ENCODE measurements around the gene RUFY2. TPM values are rescaled to one million over a fixed set of nuclear protein-coding genes. Genes with fewer than 3 reads are reported as not detected.

Gene RUFY2
- total RNA-seq, 1 donor from 2014 or later = 24.6 TPM

- DNase-seq (ENCODE audit: low read depth) = no peak
Observed at GRCh38 chr10:68364101-68364886, 42.8 kb downstream of the RUFY2 start.

DNA sequence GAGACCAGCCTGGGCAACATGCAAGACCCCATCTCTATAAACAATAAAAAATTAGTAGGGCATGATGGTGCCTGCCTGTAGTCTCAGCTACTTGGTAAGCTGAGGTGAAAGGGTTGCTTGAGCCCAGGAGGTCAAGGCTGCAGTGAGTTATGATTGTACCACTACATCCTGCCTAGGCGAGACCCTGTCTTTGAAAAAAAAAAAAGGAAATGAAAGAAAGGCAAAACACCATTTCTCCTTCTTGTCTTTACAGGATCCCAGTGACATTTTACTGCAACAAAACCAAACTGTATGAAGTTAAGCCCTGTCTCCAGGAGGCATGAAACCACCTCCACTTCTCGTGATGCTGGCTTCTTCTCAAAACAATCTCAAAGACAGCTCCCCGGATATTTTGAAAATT lies 44.5 kb downstream of the RUFY2 start:
- no peak for DNase-seq (ENCODE audit: low read depth)

DNA sequence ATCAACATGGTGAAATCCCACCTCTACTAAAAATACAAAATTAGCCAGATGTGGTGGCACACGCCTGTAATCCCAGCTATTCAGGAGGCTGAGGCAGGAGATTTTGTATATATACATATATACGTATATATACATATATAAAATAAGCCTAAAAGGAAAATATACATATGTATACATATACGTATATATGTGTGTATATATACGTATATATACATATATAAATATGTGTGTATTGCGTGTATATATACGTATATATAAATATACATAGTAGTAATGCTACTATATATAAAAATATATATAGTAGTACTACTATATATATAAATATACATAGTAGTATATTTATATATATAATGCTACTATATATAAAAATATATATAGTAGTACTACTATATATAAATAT lies 47.9 kb downstream of the RUFY2 start:
- DNase-seq (ENCODE audit: low read depth) = no peak

- DNase-seq (ENCODE audit: low read depth) = no peak
Observed at GRCh38 chr10:68353537-68353936, 53.5 kb downstream of the RUFY2 start.

- DNase-seq (ENCODE audit: low read depth) = peak; percentile 59
Observed at GRCh38 chr10:68348265-68348741, 58.8 kb downstream of the RUFY2 start.

- no peak for DNase-seq (ENCODE audit: low read depth)
Observed at GRCh38 chr10:68346774-68347173, 60.3 kb downstream of the RUFY2 start.

DNA sequence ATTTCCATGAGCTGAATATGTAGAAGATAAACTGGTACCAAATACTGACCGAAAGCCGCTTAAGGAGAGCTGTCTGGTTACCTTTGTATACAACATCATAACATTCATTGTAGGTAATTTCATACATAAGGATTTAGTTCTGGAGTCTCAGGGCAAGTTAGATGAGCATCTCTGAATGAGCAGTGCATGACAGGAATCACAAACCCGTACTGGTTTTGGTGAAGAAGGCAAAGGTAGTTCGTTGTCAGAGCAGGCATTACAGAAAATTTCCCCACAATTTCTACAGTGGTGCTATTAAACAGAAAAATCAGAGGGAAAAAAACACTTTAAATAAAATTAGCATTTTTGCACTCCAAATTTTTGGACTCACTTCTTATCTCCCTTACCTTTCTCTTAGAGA lies 61.5 kb downstream of the RUFY2 start:
- no peak for DNase-seq (ENCODE audit: low read depth)

GRCh38 chr10:68342909-68343516 lies 64.1 kb downstream of the RUFY2 start:
- DNase-seq (ENCODE audit: low read depth) = no peak

- no peak for DNase-seq (ENCODE audit: low read depth)
Observed at GRCh38 chr10:68340358-68341080, 66.6 kb downstream of the RUFY2 start.

DNA sequence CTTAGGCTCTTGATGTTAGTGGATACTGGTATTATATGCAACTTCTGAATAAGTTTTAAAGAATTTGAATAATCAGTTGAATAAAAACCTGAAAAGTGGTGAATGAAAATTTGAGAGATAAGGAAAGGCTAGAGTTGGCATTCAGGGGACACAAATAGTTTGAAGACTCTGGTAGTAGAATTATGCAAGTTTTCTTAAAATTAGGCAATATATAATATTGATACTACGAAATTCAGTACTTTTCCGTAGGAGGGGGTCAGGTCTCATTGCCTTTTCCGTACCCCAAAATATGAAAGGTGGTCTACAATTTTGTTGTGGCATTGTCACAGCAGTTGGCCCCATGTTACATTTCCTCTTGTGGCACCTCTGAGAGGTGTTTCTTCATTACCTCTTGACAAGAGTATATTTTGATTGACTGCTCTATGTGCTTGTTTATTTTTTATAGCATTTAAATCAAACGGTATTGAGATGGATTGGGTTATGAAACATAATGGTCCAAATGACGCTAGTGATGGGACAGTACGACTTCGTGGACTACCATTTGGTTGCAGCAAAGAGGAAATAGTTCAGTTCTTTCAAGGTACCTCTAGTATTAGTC lies 70.2 kb downstream of the RUFY2 start:
- no peak for DNase-seq (ENCODE audit: low read depth)

GRCh38 chr10:68334672-68335467 lies 72.2 kb downstream of the RUFY2 start:
- no peak for DNase-seq (ENCODE audit: low read depth)

GRCh38 chr10:68333440-68334431 lies 73.3 kb downstream of the RUFY2 start:
- DNase-seq (ENCODE audit: low read depth) = no peak

DNA sequence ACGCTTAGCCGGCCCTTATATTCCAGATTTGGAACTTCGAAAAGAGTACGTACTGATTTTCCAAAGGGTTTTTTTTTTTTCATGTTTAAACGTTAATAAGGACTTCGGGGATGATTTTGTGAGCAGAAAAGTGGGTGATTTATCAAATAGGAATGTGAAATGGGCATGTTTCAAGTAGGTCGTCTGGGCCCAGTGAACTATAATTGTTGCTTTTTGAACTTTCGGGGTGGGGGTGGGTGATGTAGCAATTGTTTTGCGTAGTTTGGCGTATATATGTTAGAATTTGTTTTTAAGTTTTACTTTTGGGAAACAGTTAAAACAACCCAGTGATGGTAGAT lies 74.0 kb downstream of the RUFY2 start:
- peak; percentile 84 for DNase-seq (ENCODE audit: low read depth)

DNA sequence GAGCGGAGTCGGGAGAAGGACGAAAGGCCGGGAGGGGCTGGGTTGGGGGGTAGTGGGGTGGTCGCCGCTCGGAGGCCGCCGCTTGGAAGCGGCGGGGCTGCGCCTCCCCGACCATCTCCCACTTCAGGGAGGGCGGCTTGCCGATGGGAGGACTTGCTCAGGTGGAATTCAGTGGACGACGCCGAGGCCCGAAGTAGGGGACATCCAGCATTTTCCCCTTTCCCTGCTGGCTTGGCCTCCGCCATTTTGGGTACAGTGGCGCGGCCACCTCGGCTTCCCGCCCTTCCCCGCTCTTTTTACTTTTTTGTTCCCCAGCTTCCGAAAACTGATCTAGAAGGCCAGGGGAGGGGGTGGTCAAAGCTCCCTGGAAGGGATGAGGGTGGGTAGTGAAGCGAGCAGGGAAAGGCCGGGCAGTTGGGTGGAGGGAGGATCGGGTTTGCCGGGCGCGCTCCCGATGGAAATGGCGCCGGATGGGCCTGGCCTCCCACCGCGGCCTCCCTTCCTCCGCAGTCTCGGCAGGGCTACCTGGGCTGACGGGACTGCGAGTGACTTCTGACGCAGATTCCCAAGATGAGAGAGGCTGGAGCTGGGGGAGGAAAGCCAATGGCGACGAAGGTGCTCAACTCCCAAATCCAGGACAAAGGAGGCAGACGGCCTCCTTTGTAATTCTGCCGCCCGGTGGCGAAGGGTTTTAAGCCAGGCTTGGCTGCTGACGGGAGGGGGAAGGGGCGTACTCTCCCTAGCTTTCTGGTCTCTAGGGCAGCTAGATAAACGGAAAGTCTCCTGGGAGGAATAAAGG lies 74.6 kb downstream of the RUFY2 start, which contains the start of gene PBLD:
Gene PBLD, minus strand, starts transcription at position 670 of the 799 bp plus-strand sequence. CDS start 26,084 bp downstream, outside the sequence.
- peak; percentile 65 for DNase-seq (ENCODE audit: low read depth)

DNA sequence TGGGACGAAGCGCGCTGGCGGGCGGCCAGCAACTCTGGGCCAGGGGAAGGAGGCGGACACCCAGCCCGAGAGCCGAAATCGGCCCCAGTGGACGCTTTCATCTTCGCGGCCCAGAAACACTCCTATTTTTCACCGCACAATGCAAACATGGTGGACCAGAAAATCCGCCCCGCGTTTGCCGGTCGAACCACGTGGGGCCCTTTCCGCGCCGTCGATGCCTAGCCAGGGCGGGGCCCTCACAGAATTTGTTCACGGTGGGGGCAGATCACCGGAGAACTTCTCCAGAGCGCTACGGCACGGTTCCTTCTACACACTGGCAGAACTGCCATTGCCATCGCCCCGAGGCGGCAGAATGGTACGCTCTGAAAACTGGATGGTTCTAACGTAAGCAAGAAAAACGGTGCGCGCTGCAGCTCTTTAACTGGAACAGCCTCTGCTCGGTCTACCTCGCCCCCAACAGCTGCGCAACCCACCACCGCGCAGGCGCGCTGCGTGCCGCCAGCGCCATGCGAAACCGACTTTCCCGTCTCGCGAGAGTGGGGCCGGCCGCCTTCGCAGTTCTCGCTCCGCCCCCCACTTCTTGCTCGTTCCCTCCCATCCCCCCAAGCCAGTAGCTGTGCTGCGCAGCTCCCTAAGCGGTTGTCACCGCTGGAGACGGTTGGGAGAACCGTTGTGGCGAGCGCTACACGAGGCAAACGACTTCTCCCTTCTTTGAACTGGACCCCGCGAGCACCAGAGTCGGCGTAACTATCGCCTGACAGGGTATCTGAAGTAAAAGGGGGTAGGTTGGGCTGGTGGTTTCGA lies 75.4 kb downstream of the RUFY2 start, which contains the start of gene HNRNPH3:
Gene HNRNPH3, plus strand, starts transcription at position 610 of the 804 bp plus-strand sequence. CDS start 5,158 bp downstream, outside the sequence.
- DNase-seq (ENCODE audit: low read depth) = peak; percentile 89

DNA sequence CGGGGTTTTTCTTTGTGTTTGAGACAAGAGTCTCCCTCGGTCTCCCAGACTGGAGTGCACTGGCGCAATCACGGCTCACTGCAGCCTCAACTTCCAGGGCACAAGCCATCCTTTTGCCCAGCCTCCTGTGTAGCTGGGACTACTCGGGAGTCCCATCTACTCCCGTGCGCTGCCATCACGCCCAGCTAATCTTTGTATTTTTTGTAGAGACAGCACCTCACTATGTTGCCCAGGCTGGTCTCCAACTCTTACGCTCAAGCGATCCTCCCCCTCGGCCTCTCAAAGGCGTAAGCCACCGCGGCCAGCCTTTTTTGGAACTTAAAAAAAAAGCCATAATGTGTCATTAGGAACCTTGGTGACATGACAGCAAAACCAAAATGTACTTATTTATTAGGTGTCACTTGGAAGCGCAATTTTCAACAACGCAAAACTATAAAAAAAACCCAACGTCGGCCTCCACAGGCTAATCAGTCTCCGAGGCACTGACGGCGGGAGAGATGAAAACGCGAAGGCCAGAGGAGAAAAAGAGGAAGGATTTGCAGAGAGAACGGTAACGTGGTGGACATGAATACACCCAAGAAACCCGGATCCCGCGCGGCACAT lies 76.1 kb downstream of the RUFY2 start:
- DNase-seq (ENCODE audit: low read depth) = peak; percentile 21

GRCh38 chr10:68329506-68329861 lies 77.6 kb downstream of the RUFY2 start:
- no peak for DNase-seq (ENCODE audit: low read depth)
